H1 (cell line): Measurements from ENCODE around the gene NEB. TPM values are rescaled to one million over a fixed set of nuclear protein-coding genes. Genes with fewer than 3 reads are reported as not detected.

Experiments
- CTCF ChIA-PET: fragments of 300-600 bp; sonication (Branson Sonifier 250); formaldehyde crosslinking; loops from one replicate; lab custom pipeline; 2021; ENCODE audit not compliant: partially characterized antibody; lab: Charles Lee
- POLR2A ChIA-PET: fragments of 300-600 bp; sonication (Branson Sonifier 250); formaldehyde crosslinking; loops from one replicate; lab custom pipeline; 2021; ENCODE audit warnings: inconsistent platforms; ENCODE audit not compliant: partially characterized antibody; lab: Charles Lee
- DNase-seq, 2 experiments: peaks; one replicate each; pipeline versions ENCODE4 v3.0.0 to v3.0.0-alpha.2; 2010 to 2022; ENCODE audit warnings: low spot score in 2 of 2, low read depth in 1 of 2, mixed read lengths in 1 of 2
- FAIRE-seq: peaks from 2 replicates; lab custom pipeline; 2011; peaks lifted over from hg19 to GRCh38; lab: Jason Lieb, UNC
- H2AFZ ChIP-seq: 2 replicates; pipeline ENCODE4 v1.8.1; 2012; ENCODE audit warnings: low read length, inconsistent platforms
- H2AK5ac ChIP-seq: 2 replicates; pipeline ENCODE4 v1.6.1; 2013; ENCODE audit warnings: low read depth, low read length
- H2BK120ac ChIP-seq: replicated peaks from 2 replicates; pipeline ENCODE3; 2013; ENCODE audit warnings: low read depth, low read length, inconsistent platforms
- H2BK12ac ChIP-seq: 2 replicates; pipeline ENCODE4 v1.6.1; 2013; ENCODE audit warnings: low read depth, low read length
- H2BK15ac ChIP-seq: 2 replicates; pipeline ENCODE4 v1.6.1; 2013; ENCODE audit warnings: low read length
- H2BK20ac ChIP-seq: 2 replicates; pipeline ENCODE4 v1.6.1; 2013; ENCODE audit warnings: low read length
- H2BK5ac ChIP-seq: 2 replicates; pipeline ENCODE4 v1.6.1; 2013; ENCODE audit warnings: low read depth, low read length
- H3K14ac ChIP-seq: 2 replicates; pipeline ENCODE4 v1.6.1; 2013; ENCODE audit warnings: inconsistent platforms; ENCODE audit not compliant: insufficient read length
- H3K18ac ChIP-seq: 2 replicates; pipeline ENCODE4 v1.6.1; 2013; ENCODE audit warnings: low read length; ENCODE audit errors: extremely low read depth
- H3K23ac ChIP-seq: 2 replicates; pipeline ENCODE4 v1.6.1; 2013; ENCODE audit warnings: inconsistent platforms; ENCODE audit not compliant: insufficient read length
- H3K23me2 ChIP-seq: 2 replicates; pipeline ENCODE4 v1.6.1; 2013; ENCODE audit warnings: low read depth, low read length
- H3K27ac ChIP-seq: 2 replicates; pipeline ENCODE4 v1.6.1; 2011; ENCODE audit warnings: low read depth, low read length, inconsistent platforms
- H3K27me3 ChIP-seq, 4 experiments: replicated peaks in 1 of 4; 1 replicate in 1 of 4; 2 replicates in 3 of 4; pipeline versions ENCODE4 v1.6.1 to v1.8.1; 2011 to 2013; ENCODE audit warnings: low read length in 3 of 4, mild to moderate bottlenecking in 3 of 4, inconsistent platforms in 2 of 4, mixed read lengths in 2 of 4, moderate library complexity in 1 of 4; ENCODE audit not compliant: control insufficient read depth in 3 of 4, insufficient read depth in 3 of 4; ENCODE audit errors: extremely low read depth in 1 of 4
- H3K36me3 ChIP-seq, 4 experiments: 2 replicates each; pipeline versions ENCODE4 v1.6.1 to v1.8.1; 2011 to 2013; ENCODE audit warnings: mild to moderate bottlenecking in 4 of 4, low read length in 3 of 4, moderate library complexity in 2 of 4, control low read depth in 1 of 4, inconsistent platforms in 1 of 4; ENCODE audit not compliant: insufficient read depth in 4 of 4, control insufficient read depth in 2 of 4
- H3K4ac ChIP-seq: replicated peaks from 2 replicates; pipeline ENCODE3; 2013; ENCODE audit warnings: low read length, low read depth, mixed read lengths, inconsistent platforms; ENCODE audit not compliant: insufficient read length
- H3K4me1 ChIP-seq, 4 experiments: replicated peaks in 1 of 4; 1 replicate in 1 of 4; 2 replicates in 3 of 4; pipeline versions ENCODE4 v1.6.1 to v1.8.1; 2011 to 2013; ENCODE audit warnings: low read length in 3 of 4, inconsistent platforms in 2 of 4, mixed read lengths in 1 of 4; ENCODE audit not compliant: insufficient read depth in 4 of 4, control insufficient read depth in 3 of 4
- H3K4me2 ChIP-seq, 2 experiments: 2 replicates each; pipeline versions ENCODE4 v1.6.1 to v1.8.1; 2011 to 2013; ENCODE audit warnings: low read depth in 2 of 2, low read length in 2 of 2, control low read depth in 1 of 2, inconsistent platforms in 1 of 2, mild to moderate bottlenecking in 1 of 2; ENCODE audit not compliant: insufficient read depth in 1 of 2
- H3K4me3 ChIP-seq, 4 experiments: fragments of 200-600, 300-600 bp in 1 of 4; sonication (generic), shearing (Covaris generic), sonication (Bioruptor Twin) in 1 of 4; 2 replicates each; pipeline versions ENCODE4 v1.5.1 to v1.8.1; 2011 to 2016; ENCODE audit warnings: low read length in 4 of 4, low read depth in 3 of 4, control low read depth in 2 of 4, inconsistent platforms in 2 of 4, mild to moderate bottlenecking in 2 of 4, mixed read lengths in 1 of 4, moderate library complexity in 1 of 4; ENCODE audit not compliant: insufficient read depth in 2 of 4; ENCODE audit errors: extremely low read depth in 1 of 4
- H3K56ac ChIP-seq: replicated peaks from 2 replicates; pipeline ENCODE3; 2013; ENCODE audit warnings: low read depth, mild to moderate bottlenecking, mixed read lengths, low read length, inconsistent platforms; ENCODE audit not compliant: insufficient read length
- H3K79me1 ChIP-seq: 2 replicates; pipeline ENCODE4 v1.6.1; 2013; ENCODE audit warnings: low read depth, low read length, control low read depth
- H3K79me2 ChIP-seq, 2 experiments: 2 replicates each; pipeline versions ENCODE4 v1.6.1 to v1.8.1; 2012 to 2013; ENCODE audit warnings: low read length in 2 of 2, mild to moderate bottlenecking in 2 of 2, inconsistent platforms in 1 of 2; ENCODE audit not compliant: insufficient read depth in 2 of 2, control insufficient read depth in 1 of 2
- H3K9ac ChIP-seq, 4 experiments: replicated peaks in 1 of 4; 1 replicate in 1 of 4; 2 replicates in 3 of 4; pipeline versions ENCODE4 v1.6.1 to v1.8.1; 2011 to 2013; ENCODE audit warnings: low read depth in 3 of 4, low read length in 3 of 4, control low read depth in 2 of 4, mild to moderate bottlenecking in 2 of 4, moderate library complexity in 2 of 4, inconsistent platforms in 1 of 4; ENCODE audit errors: extremely low read depth in 1 of 4
- H3K9me3 ChIP-seq, 2 experiments: 2 replicates each; pipeline versions ENCODE4 v1.6.1 to v1.8.1; 2012 to 2013; ENCODE audit warnings: mild to moderate bottlenecking in 2 of 2, moderate library complexity in 2 of 2, control low read depth in 1 of 2, inconsistent platforms in 1 of 2, low read depth in 1 of 2, low read length in 1 of 2, mixed read lengths in 1 of 2; ENCODE audit not compliant: insufficient read depth in 2 of 2
- H4K20me1 ChIP-seq, 2 experiments: replicated peaks in 1 of 2; 2 replicates each; pipeline versions ENCODE3 to v1.8.1; 2011 to 2013; ENCODE audit warnings: inconsistent platforms in 2 of 2, low read length in 2 of 2, mild to moderate bottlenecking in 1 of 2; ENCODE audit not compliant: insufficient read depth in 2 of 2, control insufficient read depth in 1 of 2
- H4K5ac ChIP-seq: 2 replicates; pipeline ENCODE4 v1.6.1; 2013; ENCODE audit warnings: low read length, low read depth, mixed read lengths, inconsistent platforms; ENCODE audit not compliant: insufficient read length
- H4K8ac ChIP-seq: 2 replicates; pipeline ENCODE4 v1.8.0; 2013; ENCODE audit warnings: mild to moderate bottlenecking, moderate library complexity, low read length, inconsistent platforms; ENCODE audit not compliant: insufficient read depth; ENCODE audit errors: extremely low read depth
- H4K91ac ChIP-seq: replicated peaks from 2 replicates; pipeline ENCODE3; 2013; ENCODE audit warnings: low read length, mixed read lengths, inconsistent platforms; ENCODE audit not compliant: insufficient read length
- EGR1 ChIP-seq: IDR thresholded peaks from 2 replicates; pipeline ENCODE4 v1.6.1; 2011; ENCODE audit warnings: low read depth, low read length, borderline replicate concordance
- POU5F1 ChIP-seq: IDR thresholded peaks from 2 replicates; pipeline ENCODE4 v1.6.1; 2011; ENCODE audit warnings: low read depth, mild to moderate bottlenecking, low read length, moderate library complexity
- TAF1 ChIP-seq: IDR thresholded peaks from 2 replicates; pipeline ENCODE4 v1.6.1; 2011; ENCODE audit warnings: mild to moderate bottlenecking, low read depth, low read length
- TBP ChIP-seq: IDR thresholded peaks from 2 replicates; pipeline ENCODE4 v1.6.1; 2011; ENCODE audit warnings: low read depth, low read length, improper control_type of control experiment
- WGBS, 2 experiments: shearing (Covaris generic) in 1 of 2; methylation state at CpG; one replicate each; pipeline versions ENCODE4 v1.1.6 to v1.1.7; 2013 to 2015; ENCODE audit warnings: low lambda C conversion rate in 2 of 2, mixed read lengths in 2 of 2, inconsistent platforms in 1 of 2, low coverage in 1 of 2, missing lambda C conversion rate in 1 of 2; ENCODE audit not compliant: insufficient replicate concordance in 2 of 2, insufficient coverage in 1 of 2, insufficient read length in 1 of 2; ENCODE audit errors: extremely low coverage in 1 of 2, missing lambda C conversion rate in 1 of 2; 5-methylcytosine and 5-hydroxymethylcytosine counted together
- polyA plus RNA-seq, 7 experiments: library from polyadenylated mRNA; depleted of rRNA in 3 of 7; stranded (reverse) in 5 of 7; unstranded in 2 of 7; fragments of >200 nt in 5 of 7; fragments of 200-250 nt in 2 of 7; gene quantifications; 1 replicate in 5 of 7; 2 replicates in 1 of 7; 4 replicates in 1 of 7; pipeline versions ENCODE4 v1.2.1 to v1.2.3, GENCODE V29; 2011 to 2013; ENCODE audit warnings: missing spikeins in 2 of 7, mixed read lengths in 2 of 7
- total RNA-seq: library from RNA; stranded (reverse); fragmentation: NEBNext Ultra II Directional; extraction: Animal tissue kit (Norgen Biotek cat#: 25700); gene quantifications from 2 replicates; pipeline ENCODE4 v1.2.1, GENCODE V29; 2021

Gene NEB
- total and polyA plus RNA-seq, 2 of the 8 experiments (the other 6 are each of a cell fraction or from before 2014, with no cell fraction given): 1.4 to 2.5 TPM

DNA sequence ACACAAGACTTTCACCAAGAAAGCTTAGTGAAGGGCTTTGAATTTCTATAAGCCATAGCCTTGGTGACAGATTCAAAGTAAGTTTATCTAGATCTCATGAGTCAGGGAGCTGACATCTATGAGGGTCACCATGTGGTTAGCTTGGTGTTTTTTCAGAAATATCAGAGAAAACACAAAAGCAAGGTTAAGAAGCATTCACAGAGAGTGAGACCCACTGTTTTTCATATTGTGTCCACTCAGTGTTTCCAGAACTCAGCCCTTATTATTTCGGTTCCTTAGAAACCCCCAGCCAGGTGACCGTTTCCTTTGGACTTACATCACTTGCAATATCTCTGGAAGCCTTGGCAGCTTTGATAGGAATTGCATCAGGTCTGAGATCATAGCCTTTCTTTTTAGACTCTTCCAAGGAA lies 76.6 kb downstream of the NEB start:
- H3K14ac ChIP-seq: no peak overlapping the region
- H3K4me3 ChIP-seq: no peak overlapping the region
- H2BK15ac ChIP-seq: no peak overlapping the region
- H3K4me1 ChIP-seq: no peaks in the 10 kb centered on the region
- no peak overlapping the region for H4K8ac ChIP-seq
- H3K18ac ChIP-seq: no peak overlapping the region
- no peaks in the 10 kb centered on the region for H3K36me3 ChIP-seq
- no peaks in the 10 kb centered on the region for H3K9me3 ChIP-seq
- no peak for TF ChIP-seq EGR1
- TF ChIP-seq TBP: no peak
- TF ChIP-seq POU5F1: no peak
- TF ChIP-seq TAF1: no peak
- no peak overlapping the region for H3K27ac ChIP-seq
- H3K79me1 ChIP-seq: no peaks in the 10 kb centered on the region
- H4K20me1 ChIP-seq: no peaks in the 10 kb centered on the region
- H3K4me2 ChIP-seq: no peak overlapping the region
- no peak overlapping the region for H3K4ac ChIP-seq
- WGBS, 2 experiments: 92% methylated on average over 2 of the region's 2 CpGs; no CpG with 5 or more reads in 1 of the 2 experiments
- H3K9ac ChIP-seq: no peak overlapping the region
- no peak overlapping the region for H3K56ac ChIP-seq
- FAIRE-seq: no peak
- H2AK5ac ChIP-seq: no peak overlapping the region
- H2BK20ac ChIP-seq: no peak overlapping the region
- H4K91ac ChIP-seq: no peak overlapping the region
- POLR2A ChIA-PET: no interaction called here
- no peak for DNase-seq
- no peaks in the 10 kb centered on the region for H3K27me3 ChIP-seq
- no peak overlapping the region for H4K5ac ChIP-seq
- no peak overlapping the region for H2BK12ac ChIP-seq
- H2BK120ac ChIP-seq: no peak overlapping the region
- no peak overlapping the region for H2AFZ ChIP-seq
- H3K79me2 ChIP-seq: no peaks in the 10 kb centered on the region
- CTCF ChIA-PET: interaction anchor here (1.2 to 1.7 kb wide), 2 partner anchors 20 to 150 kb away, joined by 3 to 8 read pairs; no protein-coding TSS in a partner anchor
- H3K23ac ChIP-seq: no peak overlapping the region
- no peak overlapping the region for H2BK5ac ChIP-seq
- H3K23me2 ChIP-seq: no peaks in the 10 kb centered on the region
